Measurements from ENCODE around the gene FBXO8.

DNA sequence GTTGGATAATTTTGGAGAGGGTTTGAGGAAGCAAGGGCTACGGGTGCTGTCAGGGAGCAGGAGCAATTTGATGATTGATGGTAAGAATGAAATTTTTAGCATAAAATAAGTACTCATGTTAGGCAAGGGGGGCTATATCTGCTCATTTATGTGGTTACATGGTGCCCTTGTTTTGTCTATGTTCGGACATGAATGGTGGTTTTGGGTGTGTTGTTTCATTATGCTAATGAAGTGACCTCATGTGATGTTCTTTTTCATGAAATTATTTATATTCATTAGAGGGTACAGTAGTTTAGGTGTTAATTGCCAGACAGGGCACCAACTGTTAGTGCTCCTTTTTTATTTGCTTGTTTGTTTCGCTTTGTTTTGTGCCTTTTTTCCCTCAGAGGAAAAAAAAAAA is 29.5 kb upstream of the FBXO8 start:
- TF ChIP-seq, protein P1, sequence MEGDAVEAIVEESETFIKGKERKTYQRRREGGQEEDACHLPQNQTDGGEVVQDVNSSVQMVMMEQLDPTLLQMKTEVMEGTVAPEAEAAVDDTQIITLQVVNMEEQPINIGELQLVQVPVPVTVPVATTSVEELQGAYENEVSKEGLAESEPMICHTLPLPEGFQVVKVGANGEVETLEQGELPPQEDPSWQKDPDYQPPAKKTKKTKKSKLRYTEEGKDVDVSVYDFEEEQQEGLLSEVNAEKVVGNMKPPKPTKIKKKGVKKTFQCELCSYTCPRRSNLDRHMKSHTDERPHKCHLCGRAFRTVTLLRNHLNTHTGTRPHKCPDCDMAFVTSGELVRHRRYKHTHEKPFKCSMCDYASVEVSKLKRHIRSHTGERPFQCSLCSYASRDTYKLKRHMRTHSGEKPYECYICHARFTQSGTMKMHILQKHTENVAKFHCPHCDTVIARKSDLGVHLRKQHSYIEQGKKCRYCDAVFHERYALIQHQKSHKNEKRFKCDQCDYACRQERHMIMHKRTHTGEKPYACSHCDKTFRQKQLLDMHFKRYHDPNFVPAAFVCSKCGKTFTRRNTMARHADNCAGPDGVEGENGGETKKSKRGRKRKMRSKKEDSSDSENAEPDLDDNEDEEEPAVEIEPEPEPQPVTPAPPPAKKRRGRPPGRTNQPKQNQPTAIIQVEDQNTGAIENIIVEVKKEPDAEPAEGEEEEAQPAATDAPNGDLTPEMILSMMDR (IDR thresholded peaks at IDR 0.05) = no peak
- TF ChIP-seq POLR2A (IDR thresholded peaks at IDR 0.05) = no peak
